ENCODE measurements around the gene SFRP2. TPM values are rescaled to one million over a fixed set of nuclear protein-coding genes. Genes with fewer than 3 reads are reported as not detected.

The SFRP2 gene
- total RNA-seq, 3 donors from 2014 or later: 6.9 to 60.4 (median 54.1) TPM

GRCh38 chr4:153741541-153741940, 47.3 kb downstream of the SFRP2 start:
- TF ChIP-seq POLR2A (IDR thresholded peaks at IDR 0.05) (no peak), CTCF (IDR thresholded peaks at IDR 0.05) (no peak), POLR2AphosphoS5 (IDR thresholded peaks at IDR 0.05) (no peak)
- intact Hi-C loops (cut with DNase I; ENCODE audit: low total_unique reads): no loop called here
- H3K27me3 ChIP-seq: no peaks in the 10 kb centered on the region
- H3K4me1 ChIP-seq: no peaks in the 10 kb centered on the region
- no peak overlapping the region for H3K27ac ChIP-seq
- DNase-seq (ENCODE audit: low spot score in 2 of 2): no peak
- H3K36me3 ChIP-seq: no peaks in the 10 kb centered on the region
- H3K4me3 ChIP-seq: no peak overlapping the region
- H3K9me3 ChIP-seq: no peaks in the 10 kb centered on the region

GRCh38 chr4:153735906-153736461, 52.9 kb downstream of the SFRP2 start:
- no peaks in the 10 kb centered on the region for H3K9me3 ChIP-seq
- TF ChIP-seq POLR2A (IDR thresholded peaks at IDR 0.05): no peak
- TF ChIP-seq CTCF (IDR thresholded peaks at IDR 0.05): no peak
- no peak for TF ChIP-seq POLR2AphosphoS5 (IDR thresholded peaks at IDR 0.05)
- H3K4me3 ChIP-seq: no peak overlapping the region
- intact Hi-C loops (cut with DNase I; ENCODE audit: low total_unique reads): no loop called here
- H3K27me3 ChIP-seq: no peaks in the 10 kb centered on the region
- DNase-seq (ENCODE audit: low spot score in 2 of 2): no peak
- no peaks in the 10 kb centered on the region for H3K4me1 ChIP-seq
- H3K36me3 ChIP-seq: no peaks in the 10 kb centered on the region
- H3K27ac ChIP-seq: no peak overlapping the region

GRCh38 chr4:153733751-153734448, 55.0 kb downstream of the SFRP2 start:
- Histone ChIP-seq H3K4me3 (no peak overlapping the region), H3K27me3 (no peaks in the 10 kb centered on the region), H3K36me3 (no peaks in the 10 kb centered on the region), H3K9me3 (no peaks in the 10 kb centered on the region), H3K27ac (no peak overlapping the region), H3K4me1 (no peaks in the 10 kb centered on the region)
- no peak for TF ChIP-seq POLR2A (IDR thresholded peaks at IDR 0.05)
- TF ChIP-seq POLR2AphosphoS5 (IDR thresholded peaks at IDR 0.05): no peak
- no peak for TF ChIP-seq CTCF (IDR thresholded peaks at IDR 0.05)
- DNase-seq (ENCODE audit: low spot score in 2 of 2): no peak
- intact Hi-C loops (cut with DNase I; ENCODE audit: low total_unique reads): no loop called here

GRCh38 chr4:153731239-153731638, 57.6 kb downstream of the SFRP2 start:
- no peaks in the 10 kb centered on the region for H3K36me3 ChIP-seq
- no peak for TF ChIP-seq POLR2AphosphoS5 (IDR thresholded peaks at IDR 0.05)
- no peak for DNase-seq (ENCODE audit: low spot score in 2 of 2)
- H3K27me3 ChIP-seq: no peaks in the 10 kb centered on the region
- intact Hi-C loops (cut with DNase I; ENCODE audit: low total_unique reads): no loop called here
- no peaks in the 10 kb centered on the region for H3K9me3 ChIP-seq
- H3K4me1 ChIP-seq: no peaks in the 10 kb centered on the region
- no peak overlapping the region for H3K4me3 ChIP-seq
- H3K27ac ChIP-seq: no peak overlapping the region

Other genes with a start within 250 kb of the SFRP2 start
- gene TLR2, start 104.8 kb downstream of the SFRP2 start, total RNA-seq: 10 to 100 TPM; 51.7 to 76.8 (median 52.4) TPM
- 1 to 10 TPM in 2 of 3 donors, not detected in 1; 3.6 to 5.9 TPM for gene RNF175, start 29.1 kb downstream of the SFRP2 start, total RNA-seq

Data from breast epithelium (tissue), 4 donors.